Left lung (tissue), 10 donors: Measurements from ENCODE around the gene HOXC10. TPM values are rescaled to one million over a fixed set of nuclear protein-coding genes. Genes with fewer than 3 reads are reported as not detected.

Experiments
- ATAC-seq: fragments of 200-7000 bp; cut with Tn5 transposase; one replicate; pipeline ENCODE4 v1.9.1; 2020; ENCODE audit warnings: moderate library complexity
- DNase-seq, 4 donors: peaks; one replicate each; pipeline ENCODE4 v3.0.0-alpha.2; 2013 to 2020
- H3K27ac ChIP-seq, 2 donors: fragments of 200-600 bp; sonication (generic) in 1 of 2; one replicate each; pipeline versions ENCODE4 v1.5.0 to v1.8.0; 2020 to 2021
- H3K27me3 ChIP-seq, 2 donors: fragments of 200-600 bp; sonication (generic) in 1 of 2; one replicate each; pipeline versions ENCODE4 v1.5.0 to v1.8.0; 2020 to 2021
- H3K36me3 ChIP-seq, 2 donors: fragments of 200-600 bp; sonication (generic) in 1 of 2; one replicate each; pipeline versions ENCODE4 v1.5.0 to v1.8.0; 2020 to 2021
- H3K4me1 ChIP-seq, 2 donors: fragments of 200-600 bp; one replicate each; pipeline ENCODE4 v1.8.0; 2021
- H3K4me3 ChIP-seq, 2 donors: fragments of 200-600 bp; sonication (generic) in 1 of 2; one replicate each; pipeline versions ENCODE4 v1.5.0 to v1.8.0; 2020 to 2021; ENCODE audit warnings: mild to moderate bottlenecking in 1 of 2
- H3K9me3 ChIP-seq, 2 donors: fragments of 200-600 bp; sonication (generic) in 1 of 2; one replicate each; pipeline versions ENCODE4 v1.5.0 to v1.8.0; 2020 to 2021
- intact Hi-C, 2 donors: fragments of 100-400 bp; cut with DNase I; formaldehyde crosslinking; loops; one replicate each; pipeline versions ENCODE4 v1.11.2 to v1.14.2; 2022
- polyA plus RNA-seq, 6 donors: library from polyadenylated mRNA; unstranded; fragments of 120-200 nt; gene quantifications; one replicate each; pipeline ENCODE4 v1.2.1, GENCODE V29; 2013; ENCODE audit not compliant: insufficient read length in 6 of 6
- total RNA-seq, 2 donors: library from RNA; stranded (reverse); fragmentation: NEBNext Ultra II Directional; extraction: Animal tissue kit (Norgen Biotek cat#: 25700); gene quantifications; one replicate each; pipeline ENCODE4 v1.2.1, GENCODE V29; 2021
- TF ChIP-seq, protein P1 (sequence below), 2 donors: fragments of 200-600 bp; sonication (generic) in 1 of 2; IDR thresholded peaks; one replicate each; pipeline versions ENCODE4 v1.5.0 to v1.8.0; 2021; ENCODE audit warnings: antibody characterized with exemption in 2 of 2
- donor health status: DM: no; HTN: yes; CAD: no.
- donor health status: DM: no; HTN: no; CAD: no.

HOXC10 gene
- total and polyA plus RNA-seq, 8 donors, result 0.15 to 0.52 (median 0.31) TPM; not detected in 3

DNA sequence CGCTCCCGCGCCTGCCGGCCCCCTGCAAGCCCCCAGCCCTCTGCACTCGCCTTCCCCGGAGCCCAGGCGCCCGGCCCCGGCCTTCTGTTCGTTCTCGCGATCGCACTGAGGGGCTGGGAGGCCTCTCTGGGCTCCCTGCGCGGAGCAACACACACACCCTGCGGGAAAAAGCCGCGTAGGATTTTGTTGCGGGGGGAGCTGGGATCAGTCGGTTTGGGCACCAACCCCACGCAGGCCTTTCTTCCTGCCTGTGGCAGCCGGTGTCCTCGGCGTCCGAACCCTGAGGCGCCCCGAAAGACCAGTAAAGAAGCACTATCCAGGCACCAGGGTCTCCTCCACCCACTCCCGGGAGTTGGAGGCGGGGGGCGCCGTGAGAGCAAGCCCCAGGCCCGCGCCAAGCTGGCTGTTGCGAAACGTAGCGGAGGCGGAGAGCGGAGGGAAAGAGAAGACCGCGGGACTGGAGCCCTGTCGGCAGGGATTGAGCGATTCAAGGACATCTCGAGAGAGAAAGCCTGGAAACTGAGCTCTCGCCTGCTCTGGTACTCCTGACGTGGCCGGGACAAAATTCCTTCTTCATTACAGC is 46.0 kb downstream of the HOXC10 start:
- no peak overlapping the region for H3K4me3 ChIP-seq
- peak in 1 of 4 donors; percentile 71 for DNase-seq
- TF ChIP-seq, protein P1, sequence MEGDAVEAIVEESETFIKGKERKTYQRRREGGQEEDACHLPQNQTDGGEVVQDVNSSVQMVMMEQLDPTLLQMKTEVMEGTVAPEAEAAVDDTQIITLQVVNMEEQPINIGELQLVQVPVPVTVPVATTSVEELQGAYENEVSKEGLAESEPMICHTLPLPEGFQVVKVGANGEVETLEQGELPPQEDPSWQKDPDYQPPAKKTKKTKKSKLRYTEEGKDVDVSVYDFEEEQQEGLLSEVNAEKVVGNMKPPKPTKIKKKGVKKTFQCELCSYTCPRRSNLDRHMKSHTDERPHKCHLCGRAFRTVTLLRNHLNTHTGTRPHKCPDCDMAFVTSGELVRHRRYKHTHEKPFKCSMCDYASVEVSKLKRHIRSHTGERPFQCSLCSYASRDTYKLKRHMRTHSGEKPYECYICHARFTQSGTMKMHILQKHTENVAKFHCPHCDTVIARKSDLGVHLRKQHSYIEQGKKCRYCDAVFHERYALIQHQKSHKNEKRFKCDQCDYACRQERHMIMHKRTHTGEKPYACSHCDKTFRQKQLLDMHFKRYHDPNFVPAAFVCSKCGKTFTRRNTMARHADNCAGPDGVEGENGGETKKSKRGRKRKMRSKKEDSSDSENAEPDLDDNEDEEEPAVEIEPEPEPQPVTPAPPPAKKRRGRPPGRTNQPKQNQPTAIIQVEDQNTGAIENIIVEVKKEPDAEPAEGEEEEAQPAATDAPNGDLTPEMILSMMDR (IDR thresholded peaks at IDR 0.05), result no peak
- no peaks in the 10 kb centered on the region for H3K36me3 ChIP-seq
- peak overlapping the region in 1 of 2 donors; percentile 53 for H3K27ac ChIP-seq
- peaks cover 93 to 100% of the 10 kb centered on the region in 2 donors for H3K27me3 ChIP-seq
- H3K4me1 ChIP-seq, result peaks cover 0 to 14% of the 10 kb centered on the region in 2 donors
- peak; percentile 9 for ATAC-seq
- H3K9me3 ChIP-seq, result no peaks in the 10 kb centered on the region
- intact Hi-C loops, result loop anchor here in 1 of 2 donors (5.0 kb wide), 1 partner anchor 161 kb away; no protein-coding TSS in a partner anchor

DNA sequence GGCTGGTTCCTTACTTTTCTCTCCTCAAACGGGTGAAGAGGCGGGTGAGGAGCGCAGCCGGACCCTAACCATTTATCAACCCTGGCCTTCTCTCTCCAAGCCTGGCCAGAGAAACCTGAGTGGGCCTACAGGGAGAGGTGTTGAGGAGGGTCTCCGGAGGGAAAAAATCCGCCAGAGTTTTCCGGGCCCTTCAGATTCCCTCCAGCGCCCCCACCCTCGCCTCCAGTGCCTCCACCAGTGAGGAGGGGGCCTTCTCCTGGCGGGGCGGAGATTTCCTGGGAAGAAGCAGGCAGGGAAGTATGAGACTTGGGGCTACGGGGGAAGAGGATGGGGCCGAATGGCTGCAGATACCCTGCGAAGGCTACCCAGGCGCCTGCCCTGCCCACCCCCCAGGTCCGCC is 46.5 kb downstream of the HOXC10 start:
- intact Hi-C loops, result loop anchor here in 1 of 2 donors (5.0 kb wide), 1 partner anchor 161 kb away; no protein-coding TSS in a partner anchor
- H3K27ac ChIP-seq, result peak overlapping the region in 1 of 2 donors; percentile 53
- no peaks in the 10 kb centered on the region for H3K9me3 ChIP-seq
- no peak overlapping the region for H3K4me3 ChIP-seq
- peaks cover 0 to 14% of the 10 kb centered on the region in 2 donors for H3K4me1 ChIP-seq
- TF ChIP-seq, protein P1 (IDR thresholded peaks at IDR 0.05), result no peak
- ATAC-seq, result no peak
- DNase-seq, result no peak
- H3K36me3 ChIP-seq, result no peaks in the 10 kb centered on the region
- H3K27me3 ChIP-seq, result peaks cover 93 to 100% of the 10 kb centered on the region in 2 donors

DNA sequence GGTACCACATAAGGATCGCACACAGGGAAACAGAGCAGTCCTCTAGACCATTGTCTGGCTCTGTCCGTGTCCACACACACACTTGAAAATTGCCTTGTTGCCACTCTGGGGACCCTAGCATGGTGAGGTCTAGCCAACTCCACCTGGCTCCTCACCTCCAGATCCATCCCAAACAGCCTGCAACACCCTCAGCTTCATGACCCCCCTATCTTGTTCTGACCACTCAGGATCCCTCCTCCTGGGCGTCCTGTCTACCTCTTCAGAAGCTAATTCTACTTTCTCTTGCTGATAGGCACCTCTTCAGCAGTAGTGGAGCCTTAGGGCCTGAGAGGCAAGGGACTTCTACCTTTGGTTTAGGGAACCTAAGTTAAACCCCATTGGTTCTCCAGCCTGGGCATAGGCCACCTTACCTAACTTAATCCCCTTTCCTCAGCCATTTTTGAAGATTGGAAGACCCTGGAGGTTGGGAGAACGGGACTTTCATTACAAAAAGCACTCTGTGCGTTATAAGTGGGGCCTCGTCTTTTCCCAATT is 47.2 kb downstream of the HOXC10 start:
- intact Hi-C loops, result loop anchor here in 1 of 2 donors (5.0 kb wide), 1 partner anchor 160 kb away; no protein-coding TSS in a partner anchor
- H3K27me3 ChIP-seq, result peaks cover 90 to 100% of the 10 kb centered on the region in 2 donors
- ATAC-seq, result no peak

DNA sequence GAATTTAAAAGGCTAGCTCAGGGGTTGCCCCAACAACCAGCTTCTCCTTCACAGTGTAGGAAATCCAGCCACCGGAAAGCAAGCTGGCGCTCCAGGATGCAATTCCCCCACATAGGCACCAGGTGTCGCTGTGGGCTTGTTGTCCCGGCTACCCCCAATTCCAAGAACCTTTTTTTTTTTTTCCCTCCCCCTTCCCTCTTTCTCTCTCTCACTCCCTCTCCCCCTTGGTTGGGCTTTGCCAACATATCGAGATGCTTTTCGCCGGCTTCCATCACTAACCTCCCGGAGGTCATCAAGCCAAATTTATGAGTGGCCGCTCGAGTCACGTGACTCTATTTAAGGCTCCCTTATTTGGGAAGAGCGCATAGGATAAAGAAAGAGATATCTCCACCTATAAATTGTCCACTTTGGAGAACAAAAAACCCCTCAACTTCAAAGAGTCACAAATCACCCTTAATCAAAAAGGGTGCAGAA is 47.7 kb downstream of the HOXC10 start, which contains the start of gene HOXC5:
Gene HOXC5 (plus strand): TSS at position 424 of the 474 bp plus-strand sequence. CDS start 73 bp downstream, outside the sequence.
- no peak within 1 kb of the TSS for H3K27ac ChIP-seq
- peaks cover 0 to 14% of the 10 kb centered on the region in 2 donors for H3K4me1 ChIP-seq
- intact Hi-C loops, result loop anchor here in 1 of 2 donors (5.0 kb wide), 1 partner anchor 160 kb away; no protein-coding TSS in a partner anchor

More for the DNA sequence above, 47.2 kb downstream of the HOXC10 start:
- no peak for DNase-seq
- TF ChIP-seq, protein P1 (IDR thresholded peaks at IDR 0.05), result no peak
- Histone ChIP-seq H3K27ac (no peak overlapping the region), H3K4me1 (peaks cover 0 to 14% of the 10 kb centered on the region in 2 donors), H3K4me3 (no peak overlapping the region), H3K36me3 (no peaks in the 10 kb centered on the region), H3K9me3 (no peaks in the 10 kb centered on the region)

More for the DNA sequence above, 47.7 kb downstream of the HOXC10 start, which contains the start of gene HOXC5:
- Histone ChIP-seq H3K36me3 (no peaks in the 10 kb centered on the region), H3K27me3 (peaks cover 85 to 100% of the 10 kb centered on the region in 2 donors), H3K4me3 (peak within 1 kb of the TSS in 1 of 2 donors; percentile 0), H3K9me3 (no peaks in the 10 kb centered on the region)
- TF ChIP-seq, protein P1 (IDR thresholded peaks at IDR 0.05), result peak; percentile 68 to 89
- ATAC-seq (peak; percentile 77), DNase-seq (peak in 2 of 4 donors; percentile 53 to 82)
